ENCODE results near the gene NANS. TPM values are rescaled to one million over a fixed set of nuclear protein-coding genes. Genes with fewer than 3 reads are reported as not detected.
"Not testable (repeated sequence)": the region's sequence is repeated elsewhere in the genome, so short reads cannot be mapped to it uniquely, and the experiment has no call there.

Gene NANS
- total RNA-seq, 1 donor from 2014 or later, result 39.5 TPM

- no peaks in the 10 kb centered on the region for H3K9me3 Mint-ChIP-seq
- no peak for TF ChIP-seq CTCF (IDR thresholded peaks at IDR 0.05; ENCODE audit: unreplicated experiment)
- no peaks in the 10 kb centered on the region for H3K27me3 Mint-ChIP-seq (ENCODE audit: low read depth)
- H3K36me3 Mint-ChIP-seq, result no peaks in the 10 kb centered on the region
- peak within 1 kb of the TSS; percentile 1 for H3K27ac Mint-ChIP-seq
- H3K4me1 Mint-ChIP-seq, result peaks cover 15% of the 10 kb centered on the region
- peak within 1 kb of the TSS; percentile 64 for H3K4me3 Mint-ChIP-seq
- peak; percentile 35 to 56 for DNase-seq (ENCODE audit: low spot score in 2 of 2, unreplicated experiment in 2 of 2)
These were observed 62.4 kb downstream of the NANS start, which contains the start of gene TRIM14 for GRCh38 chr9:98118640-98119601. TRIM14 (minus strand) TSS chr9:98119222; CDS start chr9:98119188, 34 bp downstream.

DNA sequence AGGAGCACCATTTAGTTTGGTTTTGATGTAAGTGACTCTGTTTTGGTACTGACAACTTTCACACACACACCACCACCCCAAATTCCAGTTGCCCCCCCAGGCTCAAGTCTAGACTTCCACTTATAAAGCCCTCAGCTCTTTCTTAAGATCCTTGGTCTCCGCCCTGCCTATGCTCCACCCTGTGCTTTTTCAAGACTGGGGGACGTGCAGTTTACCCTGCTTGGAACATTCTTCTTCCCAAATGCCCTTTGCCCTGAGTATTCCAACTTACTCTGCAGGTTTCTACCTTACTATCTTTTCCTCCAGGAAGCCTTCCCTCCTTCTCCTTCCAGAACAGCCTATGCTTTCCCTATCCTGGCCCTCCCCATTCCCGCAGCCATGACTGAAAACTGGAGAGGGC is 63.9 kb downstream of the NANS start:
- peaks cover 15% of the 10 kb centered on the region for H3K4me1 Mint-ChIP-seq
- peak overlapping the region; percentile 47 for H3K4me3 Mint-ChIP-seq
- no peak for TF ChIP-seq CTCF (IDR thresholded peaks at IDR 0.05; ENCODE audit: unreplicated experiment)
- H3K36me3 Mint-ChIP-seq, result peaks cover 3% of the 10 kb centered on the region
- no peaks in the 10 kb centered on the region for H3K27me3 Mint-ChIP-seq (ENCODE audit: low read depth)
- H3K27ac Mint-ChIP-seq, result peak overlapping the region; percentile 54
- DNase-seq (ENCODE audit: low spot score in 2 of 2, unreplicated experiment in 2 of 2), result no peak
- H3K9me3 Mint-ChIP-seq, result no peaks in the 10 kb centered on the region

- Mint-ChIP-seq H3K9me3 (no peaks in the 10 kb centered on the region), H3K4me1 (peaks cover 15% of the 10 kb centered on the region), H3K27me3 (ENCODE audit: low read depth) (no peaks in the 10 kb centered on the region), H3K36me3 (peaks cover 3% of the 10 kb centered on the region), H3K27ac (no peak overlapping the region), H3K4me3 (no peak overlapping the region)
- no peak for DNase-seq (ENCODE audit: low spot score in 2 of 2, unreplicated experiment in 2 of 2)
- TF ChIP-seq CTCF (IDR thresholded peaks at IDR 0.05; ENCODE audit: unreplicated experiment), result no peak
These were observed 64.5 kb downstream of the NANS start for GRCh38 chr9:98121058-98121457.

- H3K4me3 Mint-ChIP-seq; DNase-seq (ENCODE audit: low spot score in 2 of 2, unreplicated experiment in 2 of 2): not testable (repeated sequence)
These were observed 67.6 kb downstream of the NANS start for GRCh38 chr9:98124091-98124490.

DNA sequence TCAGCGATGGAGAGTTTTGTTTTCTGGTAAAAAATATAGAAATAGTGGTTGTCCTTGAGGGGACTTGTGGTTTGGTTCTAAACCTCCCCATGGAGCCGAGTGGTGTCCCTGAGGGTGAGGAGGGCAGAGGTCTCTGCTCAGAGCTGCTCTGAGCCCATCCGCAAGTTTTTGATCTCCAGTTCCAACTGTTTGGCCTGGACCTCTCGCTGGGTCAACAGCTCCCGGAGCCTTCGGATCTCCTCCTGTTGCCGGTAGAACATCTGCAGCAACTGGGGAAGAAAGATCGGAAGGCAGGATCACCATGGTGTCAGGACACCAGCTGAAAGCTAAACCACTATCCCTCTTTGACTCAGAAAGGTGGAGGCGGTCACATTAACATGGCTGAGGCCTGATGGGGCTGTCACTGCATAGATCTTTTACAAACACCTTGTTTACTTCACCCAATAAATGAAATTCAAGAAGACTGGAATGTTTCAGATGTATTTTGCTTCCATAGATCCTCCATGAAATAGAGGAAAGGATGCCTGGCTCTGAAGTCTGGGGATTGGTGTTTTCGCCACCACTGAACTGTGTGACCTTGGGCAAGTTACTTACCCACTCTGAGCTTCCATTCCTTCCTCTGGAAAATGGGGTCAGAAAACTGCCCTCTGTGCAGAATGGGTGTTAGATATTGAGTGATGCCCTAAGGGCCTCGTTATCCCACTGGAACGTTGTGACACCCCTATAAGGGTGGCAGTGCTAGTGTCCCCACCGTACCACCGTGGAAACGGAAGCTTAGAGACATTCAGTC is 68.3 kb downstream of the NANS start:
- Mint-ChIP-seq H3K9me3 (no peaks in the 10 kb centered on the region), H3K27me3 (ENCODE audit: low read depth) (no peaks in the 10 kb centered on the region), H3K4me1 (peaks cover 6% of the 10 kb centered on the region), H3K27ac (no peak overlapping the region), H3K36me3 (peaks cover 6% of the 10 kb centered on the region), H3K4me3 (no peak overlapping the region)
- no peak for TF ChIP-seq CTCF (IDR thresholded peaks at IDR 0.05; ENCODE audit: unreplicated experiment)
- DNase-seq (ENCODE audit: low spot score in 2 of 2, unreplicated experiment in 2 of 2), result no peak

More at GRCh38 chr9:98124091-98124490, 67.6 kb downstream of the NANS start:
- H3K36me3 Mint-ChIP-seq; H3K9me3 Mint-ChIP-seq; H3K27me3 Mint-ChIP-seq (ENCODE audit: low read depth); H3K27ac Mint-ChIP-seq: not testable (repeated sequence)
- peaks cover 11% of the 10 kb centered on the region for H3K4me1 Mint-ChIP-seq

All from mesothelial cell of epicardium (in vitro differentiated cells).